ENCODE results near the gene ASB6. TPM values are rescaled to one million over a fixed set of nuclear protein-coding genes. Genes with fewer than 3 reads are reported as not detected.
"Not testable (repeated sequence)": the region's sequence is repeated elsewhere in the genome, so short reads cannot be mapped to it uniquely, and the experiment has no call there.

Gene ASB6
- total RNA-seq, 1 donor from 2014 or later, result 20.1 TPM

DNA sequence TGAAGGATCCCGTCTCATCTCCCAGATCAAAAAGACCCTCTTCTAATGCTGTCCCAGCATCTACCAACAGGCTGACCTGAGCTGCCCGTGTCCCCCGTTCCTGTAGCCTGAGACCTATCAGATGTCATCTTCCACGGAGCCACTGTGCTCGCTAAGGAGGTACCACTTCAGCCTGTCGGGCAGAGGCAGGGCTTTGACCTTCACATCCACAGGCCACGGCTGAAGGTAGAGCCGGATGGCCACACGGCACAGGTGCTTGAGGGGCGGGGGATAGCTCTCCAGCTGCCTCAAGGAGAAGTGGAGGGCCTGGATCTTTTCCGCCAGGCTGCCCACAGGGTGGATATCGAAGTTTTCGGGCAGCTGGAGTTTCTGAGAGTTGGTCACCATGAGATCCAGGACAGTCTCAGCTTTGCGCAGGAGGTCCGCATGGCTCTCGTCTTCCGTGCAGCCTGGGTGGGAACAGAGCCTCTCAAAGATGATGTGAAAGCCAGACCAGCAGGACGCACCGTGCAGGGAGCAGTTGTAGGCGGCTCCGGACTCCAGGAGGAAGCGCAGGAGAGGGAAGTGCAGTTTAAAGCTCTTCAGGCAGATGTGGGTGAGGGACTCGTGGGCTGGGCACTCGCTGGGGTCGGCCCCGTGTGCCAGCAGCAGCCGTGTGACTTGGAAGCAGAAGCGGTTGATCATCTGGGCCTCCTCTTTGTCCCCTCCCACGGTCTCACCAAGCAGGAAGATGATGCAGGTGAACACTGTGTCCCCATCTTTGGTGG is 4.1 kb downstream of the ASB6 start:
- Mint-ChIP-seq H3K9me3 (no peaks in the 10 kb centered on the region), H3K36me3 (ENCODE audit: low read depth) (peaks cover 47% of the 10 kb centered on the region), H3K4me3 (peak overlapping the region; percentile 44), H3K27ac (no peak overlapping the region), H3K27me3 (no peaks in the 10 kb centered on the region), H3K4me1 (peaks cover 20% of the 10 kb centered on the region)
- TF ChIP-seq, protein P1, sequence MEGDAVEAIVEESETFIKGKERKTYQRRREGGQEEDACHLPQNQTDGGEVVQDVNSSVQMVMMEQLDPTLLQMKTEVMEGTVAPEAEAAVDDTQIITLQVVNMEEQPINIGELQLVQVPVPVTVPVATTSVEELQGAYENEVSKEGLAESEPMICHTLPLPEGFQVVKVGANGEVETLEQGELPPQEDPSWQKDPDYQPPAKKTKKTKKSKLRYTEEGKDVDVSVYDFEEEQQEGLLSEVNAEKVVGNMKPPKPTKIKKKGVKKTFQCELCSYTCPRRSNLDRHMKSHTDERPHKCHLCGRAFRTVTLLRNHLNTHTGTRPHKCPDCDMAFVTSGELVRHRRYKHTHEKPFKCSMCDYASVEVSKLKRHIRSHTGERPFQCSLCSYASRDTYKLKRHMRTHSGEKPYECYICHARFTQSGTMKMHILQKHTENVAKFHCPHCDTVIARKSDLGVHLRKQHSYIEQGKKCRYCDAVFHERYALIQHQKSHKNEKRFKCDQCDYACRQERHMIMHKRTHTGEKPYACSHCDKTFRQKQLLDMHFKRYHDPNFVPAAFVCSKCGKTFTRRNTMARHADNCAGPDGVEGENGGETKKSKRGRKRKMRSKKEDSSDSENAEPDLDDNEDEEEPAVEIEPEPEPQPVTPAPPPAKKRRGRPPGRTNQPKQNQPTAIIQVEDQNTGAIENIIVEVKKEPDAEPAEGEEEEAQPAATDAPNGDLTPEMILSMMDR (IDR thresholded peaks at IDR 0.05), result no peak
- intact Hi-C loops (cut with micrococcal nuclease), result no loop called here
- DNase-seq (no peak), ATAC-seq (ENCODE audit: low read depth) (no peak)
- ChIA-PET CTCF (no interaction called here), POLR2A (interaction anchor here (2.0 kb wide), 1 partner anchor 12 kb away, joined by 6 read pairs; the partner anchor contains the start of gene NTMT1)

DNA sequence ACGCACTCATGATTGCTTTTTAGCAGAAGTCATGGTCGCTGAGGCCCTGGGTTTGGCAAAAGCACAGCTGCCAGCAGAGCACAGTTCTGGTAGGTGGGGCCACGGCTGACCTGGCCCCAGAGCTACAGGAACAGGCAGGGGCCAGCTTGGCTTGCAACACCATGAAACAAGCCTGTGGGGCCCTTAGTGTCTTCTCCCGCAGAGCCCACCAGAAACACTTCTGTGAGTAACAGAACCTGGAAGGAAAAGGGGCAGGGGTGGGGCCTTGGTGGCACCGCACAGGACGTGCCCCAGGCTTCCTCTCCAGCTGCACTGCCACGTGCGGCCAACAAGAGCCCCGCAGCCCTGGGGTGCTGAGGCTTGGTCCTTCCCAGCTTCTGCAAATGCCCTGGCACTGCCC is 4.8 kb downstream of the ASB6 start:
- intact Hi-C loops (cut with micrococcal nuclease), result no loop called here
- Mint-ChIP-seq H3K36me3 (ENCODE audit: low read depth) (peaks cover 54% of the 10 kb centered on the region), H3K27me3 (no peaks in the 10 kb centered on the region), H3K4me3 (no peak overlapping the region), H3K4me1 (peaks cover 26% of the 10 kb centered on the region), H3K27ac (no peak overlapping the region), H3K9me3 (no peaks in the 10 kb centered on the region)
- CTCF ChIA-PET, result no interaction called here
- DNase-seq, result no peak
- ATAC-seq (ENCODE audit: low read depth), result no peak
- TF ChIP-seq, protein P1 (IDR thresholded peaks at IDR 0.05), result no peak
- POLR2A ChIA-PET, result interaction anchor here (2.0 kb wide), 1 partner anchor 11 kb away, joined by 6 read pairs; the partner anchor contains the start of gene NTMT1

DNA sequence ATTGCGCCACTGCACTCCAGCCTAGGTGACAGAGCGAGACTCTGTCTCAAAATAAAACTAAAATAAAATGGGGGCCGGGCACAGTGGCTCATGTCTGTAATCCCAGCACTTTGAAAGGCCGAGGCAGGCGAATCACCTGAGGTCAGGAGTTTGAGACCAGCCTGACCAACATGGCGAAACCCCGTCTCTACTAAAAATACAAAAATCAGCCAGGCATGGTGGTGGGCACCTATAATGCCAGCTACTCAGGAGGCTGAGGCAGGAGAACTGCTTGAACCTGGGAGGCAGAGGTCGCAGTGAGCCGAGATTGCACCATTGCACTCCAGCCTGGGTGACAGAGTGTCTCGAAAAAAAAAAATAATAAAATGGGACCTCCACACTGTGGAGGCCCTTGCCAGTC is 5.6 kb downstream of the ASB6 start:
- POLR2A ChIA-PET, result interaction anchor here (2.0 kb wide), 1 partner anchor 11 kb away, joined by 6 read pairs; the partner anchor contains the start of gene NTMT1
- ATAC-seq (ENCODE audit: low read depth); intact Hi-C loops (cut with micrococcal nuclease); CTCF ChIA-PET; H3K4me3 Mint-ChIP-seq; H3K27ac Mint-ChIP-seq; DNase-seq; H3K27me3 Mint-ChIP-seq; H3K9me3 Mint-ChIP-seq: not testable (repeated sequence)
- Mint-ChIP-seq H3K4me1 (peaks cover 32% of the 10 kb centered on the region), H3K36me3 (ENCODE audit: low read depth) (peaks cover 59% of the 10 kb centered on the region)

DNA sequence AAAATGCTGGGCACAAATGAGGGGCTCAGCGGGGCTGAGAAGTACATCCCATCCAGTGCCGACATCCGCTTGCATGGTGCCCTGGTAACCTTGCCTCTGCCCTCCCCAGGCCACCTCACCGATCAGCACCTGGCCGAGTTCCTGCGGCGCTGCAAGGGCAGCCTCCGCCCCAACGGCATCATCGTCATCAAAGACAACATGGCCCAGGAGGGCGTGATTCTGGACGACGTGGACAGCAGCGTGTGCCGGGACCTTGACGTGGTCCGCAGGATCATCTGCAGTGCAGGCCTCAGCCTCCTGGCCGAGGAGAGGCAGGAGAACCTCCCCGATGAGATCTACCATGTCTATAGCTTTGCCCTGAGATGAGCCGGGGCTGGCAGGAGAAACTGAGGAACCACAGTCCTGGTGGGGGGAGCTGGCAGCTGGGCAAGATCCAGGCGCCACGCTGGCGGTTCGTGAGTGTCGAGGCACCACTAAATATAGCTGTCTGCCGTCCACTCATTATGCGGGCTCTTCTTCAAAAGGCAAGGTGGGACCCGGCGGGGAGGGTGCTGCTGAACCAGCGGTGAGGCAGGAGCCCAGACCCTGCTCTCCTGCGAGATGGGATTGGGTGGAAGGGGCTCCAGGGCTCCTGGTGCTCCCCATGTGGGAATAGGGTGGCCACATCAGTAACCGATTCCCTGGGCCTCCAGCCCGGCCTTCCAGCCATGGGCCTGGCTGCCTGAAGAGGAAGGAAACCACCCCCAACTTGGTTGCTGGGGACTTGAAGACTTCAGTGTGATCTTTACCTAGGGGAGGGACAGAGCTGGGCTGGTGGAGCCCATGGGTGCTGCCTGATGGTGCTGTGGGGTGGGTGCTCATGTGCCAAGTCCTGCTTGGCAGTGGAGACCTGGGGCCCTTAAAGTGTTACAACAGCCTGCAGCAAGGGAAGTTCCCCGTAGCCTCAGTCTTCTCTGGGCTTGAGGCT is 6.6 kb downstream of the ASB6 start:
- TF ChIP-seq, protein P1 (IDR thresholded peaks at IDR 0.05), result no peak
- DNase-seq, result no peak
- Mint-ChIP-seq H3K27ac (no peak overlapping the region), H3K9me3 (no peaks in the 10 kb centered on the region), H3K4me1 (peaks cover 30% of the 10 kb centered on the region), H3K4me3 (no peak overlapping the region), H3K36me3 (ENCODE audit: low read depth) (peaks cover 63% of the 10 kb centered on the region), H3K27me3 (no peaks in the 10 kb centered on the region)
- ChIA-PET CTCF (no interaction called here), POLR2A (no interaction called here)
- intact Hi-C loops (cut with micrococcal nuclease), result no loop called here
- ATAC-seq (ENCODE audit: low read depth), result no peak

DNA sequence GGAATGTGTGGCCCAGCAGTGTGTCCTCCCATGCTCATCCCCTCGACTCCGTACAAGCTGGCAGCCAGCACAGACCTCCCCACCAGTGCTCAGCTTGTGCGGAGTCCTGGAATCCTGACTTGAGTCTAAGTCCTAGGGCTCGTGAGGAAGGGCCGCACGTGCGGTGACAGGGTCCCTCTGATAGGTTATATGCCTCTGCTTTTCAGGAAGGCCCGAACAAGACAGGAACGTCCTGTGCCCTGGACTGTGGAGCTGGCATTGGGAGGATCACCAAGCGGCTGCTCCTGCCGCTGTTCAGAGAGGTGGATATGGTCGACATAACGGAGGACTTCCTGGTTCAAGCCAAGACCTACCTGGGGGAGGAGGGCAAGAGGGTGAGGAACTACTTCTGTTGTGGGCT is 8.1 kb downstream of the ASB6 start:
- no peak for DNase-seq
- Mint-ChIP-seq H3K27me3 (no peaks in the 10 kb centered on the region), H3K9me3 (no peaks in the 10 kb centered on the region), H3K4me3 (no peak overlapping the region), H3K27ac (no peak overlapping the region), H3K4me1 (peaks cover 32% of the 10 kb centered on the region), H3K36me3 (ENCODE audit: low read depth) (peaks cover 68% of the 10 kb centered on the region)
- no peak for ATAC-seq (ENCODE audit: low read depth)
- intact Hi-C loops (cut with micrococcal nuclease), result no loop called here
- CTCF ChIA-PET, result no interaction called here
- TF ChIP-seq, protein P1 (IDR thresholded peaks at IDR 0.05), result no peak
- POLR2A ChIA-PET, result no interaction called here
